Measurements from ENCODE around the gene TNRC6B. TPM values are rescaled to one million over a fixed set of nuclear protein-coding genes. Genes with fewer than 3 reads are reported as not detected.

TNRC6B gene
- total RNA-seq, 1 experiment from 2014 or later, result 50.4 TPM

GRCh38 chr22:40328546-40329456, 151.1 kb downstream of the TNRC6B start:
- ATAC-seq, result no peak
- no peak for TF ChIP-seq SMAD3 (CRISPR knock-in tag; IDR thresholded peaks at IDR 0.05; ENCODE audit: borderline replicate concordance)
- no peak for TF ChIP-seq E2F5 (CRISPR knock-in tag; IDR thresholded peaks at IDR 0.05)
- no peak for TF ChIP-seq ETV6 (CRISPR knock-in tag; IDR thresholded peaks at IDR 0.05)
- no peak for TF ChIP-seq ZNF512 (CRISPR knock-in tag; IDR thresholded peaks at IDR 0.05; ENCODE audit: borderline replicate concordance)
- TF ChIP-seq SOX15 (CRISPR knock-in tag; IDR thresholded peaks at IDR 0.05), result no peak
- TF ChIP-seq, protein P1, sequence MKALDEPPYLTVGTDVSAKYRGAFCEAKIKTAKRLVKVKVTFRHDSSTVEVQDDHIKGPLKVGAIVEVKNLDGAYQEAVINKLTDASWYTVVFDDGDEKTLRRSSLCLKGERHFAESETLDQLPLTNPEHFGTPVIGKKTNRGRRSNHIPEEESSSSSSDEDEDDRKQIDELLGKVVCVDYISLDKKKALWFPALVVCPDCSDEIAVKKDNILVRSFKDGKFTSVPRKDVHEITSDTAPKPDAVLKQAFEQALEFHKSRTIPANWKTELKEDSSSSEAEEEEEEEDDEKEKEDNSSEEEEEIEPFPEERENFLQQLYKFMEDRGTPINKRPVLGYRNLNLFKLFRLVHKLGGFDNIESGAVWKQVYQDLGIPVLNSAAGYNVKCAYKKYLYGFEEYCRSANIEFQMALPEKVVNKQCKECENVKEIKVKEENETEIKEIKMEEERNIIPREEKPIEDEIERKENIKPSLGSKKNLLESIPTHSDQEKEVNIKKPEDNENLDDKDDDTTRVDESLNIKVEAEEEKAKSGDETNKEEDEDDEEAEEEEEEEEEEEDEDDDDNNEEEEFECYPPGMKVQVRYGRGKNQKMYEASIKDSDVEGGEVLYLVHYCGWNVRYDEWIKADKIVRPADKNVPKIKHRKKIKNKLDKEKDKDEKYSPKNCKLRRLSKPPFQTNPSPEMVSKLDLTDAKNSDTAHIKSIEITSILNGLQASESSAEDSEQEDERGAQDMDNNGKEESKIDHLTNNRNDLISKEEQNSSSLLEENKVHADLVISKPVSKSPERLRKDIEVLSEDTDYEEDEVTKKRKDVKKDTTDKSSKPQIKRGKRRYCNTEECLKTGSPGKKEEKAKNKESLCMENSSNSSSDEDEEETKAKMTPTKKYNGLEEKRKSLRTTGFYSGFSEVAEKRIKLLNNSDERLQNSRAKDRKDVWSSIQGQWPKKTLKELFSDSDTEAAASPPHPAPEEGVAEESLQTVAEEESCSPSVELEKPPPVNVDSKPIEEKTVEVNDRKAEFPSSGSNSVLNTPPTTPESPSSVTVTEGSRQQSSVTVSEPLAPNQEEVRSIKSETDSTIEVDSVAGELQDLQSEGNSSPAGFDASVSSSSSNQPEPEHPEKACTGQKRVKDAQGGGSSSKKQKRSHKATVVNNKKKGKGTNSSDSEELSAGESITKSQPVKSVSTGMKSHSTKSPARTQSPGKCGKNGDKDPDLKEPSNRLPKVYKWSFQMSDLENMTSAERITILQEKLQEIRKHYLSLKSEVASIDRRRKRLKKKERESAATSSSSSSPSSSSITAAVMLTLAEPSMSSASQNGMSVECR (CRISPR knock-in tag; IDR thresholded peaks at IDR 0.05; ENCODE audit: borderline replicate concordance), result no peak
- no peak for TF ChIP-seq NFE2L1 (CRISPR knock-in tag; IDR thresholded peaks at IDR 0.05)
- no peaks in the 10 kb centered on the region for H3K27me3 Mint-ChIP-seq (ENCODE audit: low read depth)
- no peak overlapping the region for H3K4me3 Mint-ChIP-seq
- DNase-seq (ENCODE audit: low spot score), result no peak
- H3K27ac Mint-ChIP-seq, result no peak overlapping the region
- peaks cover 4% of the 10 kb centered on the region; the same call in 1 of the 2 replicates for H3K36me3 Mint-ChIP-seq
- peaks cover 84% of the 10 kb centered on the region for H3K4me1 Mint-ChIP-seq
- no peaks in the 10 kb centered on the region for H3K9me3 Mint-ChIP-seq
- CTCF ChIA-PET, result no interaction called here
- POLR2A ChIA-PET, result no interaction called here

DNA sequence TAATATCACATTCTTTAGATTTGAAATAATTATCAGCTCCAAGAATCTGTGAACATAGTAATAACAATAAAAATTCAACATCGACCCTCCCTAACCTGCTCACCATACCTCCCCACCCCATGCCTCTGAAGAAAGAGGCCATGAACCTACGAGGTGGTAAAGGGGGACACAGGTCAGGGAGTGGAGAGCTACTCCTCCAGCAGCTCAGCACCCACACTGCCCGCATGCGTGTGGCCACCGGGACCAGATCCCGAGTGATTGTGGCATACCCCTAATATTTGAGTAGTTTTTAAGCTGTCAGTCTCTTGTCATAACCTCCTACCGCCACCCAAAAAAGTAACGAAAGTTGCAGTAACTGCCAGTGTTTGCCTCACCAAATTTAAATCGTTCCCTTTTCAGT, 151.7 kb downstream of the TNRC6B start:
- H3K4me1 Mint-ChIP-seq, result peaks cover 84% of the 10 kb centered on the region
- no peaks in the 10 kb centered on the region for H3K9me3 Mint-ChIP-seq
- no peak for TF ChIP-seq ATF6 (CRISPR knock-in tag; IDR thresholded peaks at IDR 0.05)
- no peak for TF ChIP-seq NFE2L1 (CRISPR knock-in tag; IDR thresholded peaks at IDR 0.05)
- TF ChIP-seq, protein P2, sequence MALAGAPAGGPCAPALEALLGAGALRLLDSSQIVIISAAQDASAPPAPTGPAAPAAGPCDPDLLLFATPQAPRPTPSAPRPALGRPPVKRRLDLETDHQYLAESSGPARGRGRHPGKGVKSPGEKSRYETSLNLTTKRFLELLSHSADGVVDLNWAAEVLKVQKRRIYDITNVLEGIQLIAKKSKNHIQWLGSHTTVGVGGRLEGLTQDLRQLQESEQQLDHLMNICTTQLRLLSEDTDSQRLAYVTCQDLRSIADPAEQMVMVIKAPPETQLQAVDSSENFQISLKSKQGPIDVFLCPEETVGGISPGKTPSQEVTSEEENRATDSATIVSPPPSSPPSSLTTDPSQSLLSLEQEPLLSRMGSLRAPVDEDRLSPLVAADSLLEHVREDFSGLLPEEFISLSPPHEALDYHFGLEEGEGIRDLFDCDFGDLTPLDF (CRISPR knock-in tag; IDR thresholded peaks at IDR 0.05), result no peak
- no peak for TF ChIP-seq JUN (CRISPR knock-in tag; IDR thresholded peaks at IDR 0.05)
- no peak for TF ChIP-seq ZNF416 (CRISPR knock-in tag; IDR thresholded peaks at IDR 0.05)
- TF ChIP-seq, protein P3, sequence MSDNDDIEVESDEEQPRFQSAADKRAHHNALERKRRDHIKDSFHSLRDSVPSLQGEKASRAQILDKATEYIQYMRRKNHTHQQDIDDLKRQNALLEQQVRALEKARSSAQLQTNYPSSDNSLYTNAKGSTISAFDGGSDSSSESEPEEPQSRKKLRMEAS (CRISPR knock-in tag; IDR thresholded peaks at IDR 0.05), result no peak
- no peak for TF ChIP-seq SMAD4 (CRISPR knock-in tag; IDR thresholded peaks at IDR 0.05)
- TF ChIP-seq CREM (CRISPR knock-in tag; IDR thresholded peaks at IDR 0.05), result no peak
- TF ChIP-seq, protein P4, sequence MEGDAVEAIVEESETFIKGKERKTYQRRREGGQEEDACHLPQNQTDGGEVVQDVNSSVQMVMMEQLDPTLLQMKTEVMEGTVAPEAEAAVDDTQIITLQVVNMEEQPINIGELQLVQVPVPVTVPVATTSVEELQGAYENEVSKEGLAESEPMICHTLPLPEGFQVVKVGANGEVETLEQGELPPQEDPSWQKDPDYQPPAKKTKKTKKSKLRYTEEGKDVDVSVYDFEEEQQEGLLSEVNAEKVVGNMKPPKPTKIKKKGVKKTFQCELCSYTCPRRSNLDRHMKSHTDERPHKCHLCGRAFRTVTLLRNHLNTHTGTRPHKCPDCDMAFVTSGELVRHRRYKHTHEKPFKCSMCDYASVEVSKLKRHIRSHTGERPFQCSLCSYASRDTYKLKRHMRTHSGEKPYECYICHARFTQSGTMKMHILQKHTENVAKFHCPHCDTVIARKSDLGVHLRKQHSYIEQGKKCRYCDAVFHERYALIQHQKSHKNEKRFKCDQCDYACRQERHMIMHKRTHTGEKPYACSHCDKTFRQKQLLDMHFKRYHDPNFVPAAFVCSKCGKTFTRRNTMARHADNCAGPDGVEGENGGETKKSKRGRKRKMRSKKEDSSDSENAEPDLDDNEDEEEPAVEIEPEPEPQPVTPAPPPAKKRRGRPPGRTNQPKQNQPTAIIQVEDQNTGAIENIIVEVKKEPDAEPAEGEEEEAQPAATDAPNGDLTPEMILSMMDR (IDR thresholded peaks at IDR 0.05), result no peak
- no peak for TF ChIP-seq USF2 (CRISPR knock-in tag; IDR thresholded peaks at IDR 0.05)
- TF ChIP-seq ZNF121 (CRISPR knock-in tag; IDR thresholded peaks at IDR 0.05), result no peak
- no peak for TF ChIP-seq ZSCAN18 (CRISPR knock-in tag; IDR thresholded peaks at IDR 0.05)
- no peak for TF ChIP-seq PRRX2 (CRISPR knock-in tag; IDR thresholded peaks at IDR 0.05)

More for the DNA sequence above, 151.7 kb downstream of the TNRC6B start:
- ChIA-PET CTCF (no interaction called here), POLR2A (no interaction called here)
- Mint-ChIP-seq H3K27me3 (ENCODE audit: low read depth) (no peaks in the 10 kb centered on the region), H3K27ac (no peak overlapping the region), H3K4me3 (no peak overlapping the region), H3K36me3 (peaks cover 4% of the 10 kb centered on the region; the same call in 1 of the 2 replicates)
- ATAC-seq (no peak), DNase-seq (ENCODE audit: low spot score) (no peak)
